ENCODE measurements around the gene INPP4A.
"Not testable (repeated sequence)": the region's sequence is repeated elsewhere in the genome, so short reads cannot be mapped to it uniquely, and the experiment has no call there.

The INPP4A gene

GRCh38 chr2:98444436-98445176 lies at the start of gene INPP4A:
Gene INPP4A (plus strand): TSS chr2:98444858. CDS start chr2:98520049, 75,191 bp downstream.
- DNase-seq (ENCODE audit: low read depth in 2 of 2) = peak; percentile 61 to 68

- no peak for DNase-seq (ENCODE audit: low read depth in 2 of 2)
These were observed 48.7 kb upstream of the INPP4A start for GRCh38 chr2:98395977-98396376.

DNA sequence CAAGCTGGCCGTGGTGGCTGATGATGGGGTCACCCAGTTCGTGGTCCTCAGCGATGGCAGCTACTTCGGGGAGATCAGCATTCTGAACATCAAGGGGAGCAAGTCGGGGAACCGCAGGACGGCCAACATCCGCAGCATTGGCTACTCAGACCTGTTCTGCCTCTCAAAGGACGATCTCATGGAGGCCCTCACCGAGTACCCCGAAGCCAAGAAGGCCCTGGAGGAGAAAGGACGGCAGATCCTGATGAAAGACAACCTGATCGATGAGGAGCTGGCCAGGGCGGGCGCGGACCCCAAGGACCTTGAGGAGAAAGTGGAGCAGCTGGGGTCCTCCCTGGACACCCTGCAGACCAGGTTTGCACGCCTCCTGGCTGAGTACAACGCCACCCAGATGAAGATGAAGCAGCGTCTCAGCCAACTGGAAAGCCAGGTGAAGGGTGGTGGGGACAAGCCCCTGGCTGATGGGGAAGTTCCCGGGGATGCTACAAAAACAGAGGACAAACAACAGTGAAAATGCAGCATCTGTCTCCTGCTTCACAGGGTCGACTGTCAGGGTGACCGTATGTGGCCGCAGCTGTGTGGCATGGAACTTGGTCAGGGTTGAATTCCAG lies 47.8 kb upstream of the INPP4A start:
- DNase-seq (ENCODE audit: low read depth in 2 of 2) = no peak

DNA sequence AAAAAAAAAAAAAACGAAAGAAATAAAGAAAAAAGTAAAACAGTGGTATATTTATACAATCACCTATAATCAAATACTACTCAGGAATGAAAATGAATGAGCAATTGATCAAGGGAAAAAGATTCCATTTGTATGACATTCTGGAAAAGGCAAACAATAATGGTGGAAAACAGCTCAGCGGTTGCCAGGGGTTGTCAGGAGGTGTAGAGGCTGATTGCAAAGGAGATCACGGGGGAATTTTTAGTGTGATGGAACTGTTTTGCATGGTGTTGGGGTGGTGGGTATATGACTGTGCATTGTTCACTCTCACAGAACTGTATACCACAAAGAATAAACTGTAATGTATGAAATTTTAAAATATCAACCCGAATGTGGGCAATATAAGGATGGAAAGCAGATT lies 45.5 kb upstream of the INPP4A start:
- no peak for DNase-seq (ENCODE audit: low read depth in 2 of 2)

DNA sequence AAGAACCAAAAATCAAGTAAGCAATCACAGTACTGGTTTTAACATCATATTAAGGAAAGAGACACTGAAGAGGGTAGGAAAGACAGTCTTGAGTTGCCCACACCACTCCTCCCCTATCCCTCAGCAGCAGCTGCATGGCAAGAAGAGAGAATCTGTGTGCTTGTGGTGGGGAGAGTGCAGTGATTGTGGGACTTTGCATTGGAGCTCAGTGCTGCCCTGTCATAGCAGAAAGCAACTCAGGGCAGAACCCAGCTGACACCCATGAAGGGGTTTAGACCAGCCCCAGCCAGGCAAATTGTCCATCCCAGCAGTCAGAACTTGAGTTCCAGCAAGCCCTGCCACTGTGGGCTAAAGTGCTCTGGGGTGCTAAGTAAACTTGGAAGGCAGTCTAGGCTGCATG lies 40.8 kb upstream of the INPP4A start:
- DNase-seq (ENCODE audit: low read depth in 2 of 2) = no peak

DNA sequence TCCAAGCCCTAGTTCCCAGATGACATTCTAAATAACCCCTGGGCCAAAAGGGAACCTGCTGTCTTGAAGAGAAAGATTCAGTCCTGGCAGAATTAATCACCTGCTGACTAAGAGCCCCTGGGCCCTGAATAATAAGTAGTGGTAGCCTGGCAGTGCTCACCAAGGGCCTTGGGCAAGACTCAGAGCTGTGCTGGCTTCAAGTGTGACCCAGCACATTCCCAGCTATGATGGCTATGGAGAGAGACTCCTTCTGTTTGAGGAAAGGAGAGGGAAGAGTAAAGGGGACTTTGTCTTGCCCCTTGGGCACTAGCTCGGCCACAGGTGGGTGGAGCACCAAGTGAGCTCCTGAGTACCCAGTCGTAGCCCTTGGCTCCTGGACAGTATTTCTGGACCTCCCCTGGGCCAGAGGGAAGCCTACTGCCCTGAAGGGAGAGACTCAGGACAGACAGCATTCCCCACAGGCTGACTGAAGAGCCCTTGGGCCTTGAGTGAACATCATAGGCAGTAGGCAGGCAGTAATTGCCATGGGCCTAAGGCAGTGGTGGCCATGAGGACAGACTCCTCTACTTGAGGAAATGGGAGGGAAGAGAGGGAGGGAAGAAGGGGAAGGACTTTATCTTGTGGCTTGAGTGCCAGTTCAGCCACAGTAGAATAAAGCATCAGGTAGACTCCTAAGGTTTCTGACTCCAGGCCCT lies 40.0 kb upstream of the INPP4A start:
- DNase-seq (ENCODE audit: low read depth in 2 of 2) = no peak

GRCh38 chr2:98405301-98405700 lies 39.4 kb upstream of the INPP4A start:
- DNase-seq (ENCODE audit: low read depth in 2 of 2) = no peak

DNA sequence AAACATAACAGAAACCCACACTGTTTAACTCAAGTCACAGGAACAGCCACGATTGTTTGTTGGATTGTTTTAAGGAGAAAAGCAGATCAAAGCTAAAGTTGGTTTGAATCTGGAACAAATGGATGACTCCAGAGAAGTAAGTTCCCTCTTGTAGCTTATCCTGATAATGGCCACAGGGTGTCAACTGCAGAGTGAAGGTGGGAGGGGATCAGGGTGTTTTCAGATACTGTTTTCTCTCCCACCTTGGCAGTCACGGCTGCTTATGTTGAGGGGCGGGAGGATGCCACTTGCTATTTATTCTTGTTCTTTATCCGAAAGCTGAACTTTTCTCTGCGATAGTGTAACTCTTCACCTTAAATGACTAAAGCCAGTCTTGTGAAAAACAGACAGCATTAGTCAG lies 36.5 kb upstream of the INPP4A start:
- DNase-seq (ENCODE audit: low read depth in 2 of 2) = no peak

- peak; percentile 22 to 31 for DNase-seq (ENCODE audit: low read depth in 2 of 2)
These were observed 31.8 kb upstream of the INPP4A start for GRCh38 chr2:98412751-98413458.

- not testable (repeated sequence) for DNase-seq (ENCODE audit: low read depth in 2 of 2)
These were observed 30.4 kb upstream of the INPP4A start for GRCh38 chr2:98414246-98414645.

DNA sequence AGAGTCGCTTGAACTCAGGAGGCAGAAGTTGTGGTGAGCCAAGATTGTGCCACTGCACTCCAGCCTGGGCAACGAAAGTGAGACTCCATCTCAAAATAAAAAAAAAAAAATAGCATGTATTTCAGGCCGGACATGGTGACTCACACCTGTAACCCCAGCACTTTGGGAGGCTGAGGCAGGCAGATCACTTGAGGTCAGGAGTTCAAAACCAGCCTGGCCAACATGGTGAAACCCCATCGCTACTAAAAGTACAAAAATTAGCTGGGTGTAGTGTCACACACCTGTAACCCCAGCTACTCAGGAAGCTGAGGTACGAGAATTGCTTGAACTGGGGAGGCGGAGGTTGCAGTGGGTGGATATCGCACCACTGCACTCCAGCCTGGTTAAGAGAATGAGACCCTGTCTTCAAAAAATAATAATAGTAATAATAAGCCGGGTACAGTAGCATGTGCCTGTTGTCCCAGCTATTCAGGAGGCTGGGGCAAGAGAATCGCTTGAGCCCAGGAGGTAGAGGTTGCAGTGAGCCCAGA lies 28.9 kb upstream of the INPP4A start:
- DNase-seq (ENCODE audit: low read depth in 2 of 2) = not testable (repeated sequence)

DNA sequence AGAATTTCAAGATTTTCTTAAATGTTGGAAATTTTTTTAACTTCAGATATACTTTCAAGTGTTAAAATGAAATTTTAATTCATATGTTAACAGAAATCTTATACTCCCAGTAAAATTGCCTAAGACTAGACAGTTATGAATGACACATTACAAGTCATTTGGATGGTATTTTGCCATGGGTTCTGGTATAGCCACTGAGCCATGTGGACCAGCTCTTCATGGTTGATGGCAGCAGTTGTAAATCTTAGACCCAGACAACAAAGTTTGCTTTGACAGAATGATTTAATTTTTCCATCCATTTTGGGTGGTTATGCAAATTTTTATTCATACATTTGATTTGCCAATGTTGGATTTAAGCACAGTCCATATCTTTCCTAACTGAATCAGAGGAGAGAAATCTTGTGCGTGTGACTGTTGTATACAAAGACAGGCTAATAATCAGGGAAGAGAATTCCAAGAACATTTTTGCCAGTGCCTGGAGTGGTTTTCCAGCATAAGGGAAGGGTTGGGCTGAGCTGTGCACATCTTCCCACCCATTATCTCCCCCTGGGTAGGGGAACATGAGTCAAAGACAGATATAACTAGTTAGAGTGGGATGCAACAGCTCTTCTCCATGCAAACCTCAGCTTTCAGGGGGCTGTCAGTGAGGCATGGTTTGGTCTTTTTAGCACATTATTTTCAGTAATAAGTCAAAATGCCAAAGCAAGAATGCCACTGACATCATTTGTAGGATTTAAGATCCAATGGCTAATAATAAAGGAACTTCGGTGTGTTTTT lies 28.1 kb upstream of the INPP4A start:
- no peak for DNase-seq (ENCODE audit: low read depth in 2 of 2)

GRCh38 chr2:98419544-98419943 lies 25.1 kb upstream of the INPP4A start:
- no peak for DNase-seq (ENCODE audit: low read depth in 2 of 2)

GRCh38 chr2:98419977-98420725 lies 24.5 kb upstream of the INPP4A start:
- no peak for DNase-seq (ENCODE audit: low read depth in 2 of 2)

GRCh38 chr2:98422449-98422848 lies 22.2 kb upstream of the INPP4A start:
- DNase-seq (ENCODE audit: low read depth in 2 of 2) = no peak

DNA sequence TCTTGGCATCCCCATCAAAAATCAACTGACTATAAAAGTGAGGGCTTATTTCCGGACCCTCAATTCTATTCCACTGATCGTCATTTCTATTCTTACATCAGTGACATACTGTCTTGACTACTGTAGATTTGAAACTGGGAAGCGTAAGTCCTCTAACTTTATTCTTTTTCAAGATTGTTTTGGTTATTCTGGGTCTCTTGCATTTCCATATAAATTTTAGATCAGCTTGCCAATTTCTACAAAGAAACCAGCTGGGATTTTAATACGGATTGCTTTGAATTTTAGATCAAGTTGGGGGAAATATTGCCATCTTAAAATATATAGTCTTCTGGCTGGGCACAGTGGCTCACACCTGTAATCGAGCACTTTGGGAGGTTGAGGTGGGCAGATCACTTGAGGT lies 17.9 kb upstream of the INPP4A start:
- DNase-seq (ENCODE audit: low read depth in 2 of 2) = no peak

- no peak for DNase-seq (ENCODE audit: low read depth in 2 of 2)
These were observed 12.5 kb upstream of the INPP4A start for GRCh38 chr2:98432145-98432544.

DNA sequence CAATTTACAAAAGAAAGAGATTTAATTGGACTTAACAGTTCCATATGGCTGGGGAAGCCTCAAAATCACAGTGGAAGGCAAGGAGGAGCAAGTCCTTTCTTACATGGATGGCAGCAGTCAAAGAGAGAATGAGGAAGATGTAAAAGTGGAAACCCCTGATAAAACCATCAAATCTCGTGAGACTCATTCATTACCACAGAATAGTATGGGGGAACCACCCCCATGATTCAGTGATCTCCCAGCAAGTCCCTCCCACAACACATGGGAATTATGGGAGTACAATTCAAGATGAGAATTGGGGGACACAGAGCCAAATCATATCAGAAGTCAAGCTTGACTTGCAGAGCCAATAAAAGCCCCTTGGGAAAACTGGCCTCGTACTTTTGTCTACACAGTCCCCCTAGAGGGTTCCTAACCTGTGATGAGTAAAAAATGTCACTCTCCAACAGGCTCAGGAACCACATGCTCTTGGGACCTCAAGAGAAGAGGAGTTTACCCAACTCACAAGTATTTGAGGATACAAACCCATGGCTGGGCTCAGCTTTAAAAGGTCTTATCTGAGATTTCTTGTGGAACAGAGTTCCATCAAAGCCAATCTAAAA lies 11.2 kb upstream of the INPP4A start:
- no peak for DNase-seq (ENCODE audit: low read depth in 2 of 2)

DNA sequence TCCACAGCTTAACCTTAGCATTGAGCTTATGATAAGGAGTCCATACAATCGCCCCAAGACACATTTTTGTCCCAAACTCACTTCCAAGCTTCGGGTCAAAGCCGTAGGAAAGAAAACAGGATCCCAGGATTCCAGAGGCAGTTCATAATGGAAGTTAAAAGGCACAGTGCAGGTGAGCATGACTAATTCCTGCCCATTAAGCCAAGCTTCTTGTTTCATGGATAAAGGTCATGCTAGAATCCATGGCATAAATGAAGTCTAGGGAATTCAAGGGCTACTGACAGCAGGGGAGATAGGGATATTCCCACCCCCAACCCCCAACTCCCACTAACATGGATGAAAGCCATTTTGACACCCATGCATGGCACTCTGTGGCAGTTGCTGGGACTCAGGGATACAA lies 10.2 kb upstream of the INPP4A start:
- DNase-seq (ENCODE audit: low read depth in 2 of 2) = no peak

DNA sequence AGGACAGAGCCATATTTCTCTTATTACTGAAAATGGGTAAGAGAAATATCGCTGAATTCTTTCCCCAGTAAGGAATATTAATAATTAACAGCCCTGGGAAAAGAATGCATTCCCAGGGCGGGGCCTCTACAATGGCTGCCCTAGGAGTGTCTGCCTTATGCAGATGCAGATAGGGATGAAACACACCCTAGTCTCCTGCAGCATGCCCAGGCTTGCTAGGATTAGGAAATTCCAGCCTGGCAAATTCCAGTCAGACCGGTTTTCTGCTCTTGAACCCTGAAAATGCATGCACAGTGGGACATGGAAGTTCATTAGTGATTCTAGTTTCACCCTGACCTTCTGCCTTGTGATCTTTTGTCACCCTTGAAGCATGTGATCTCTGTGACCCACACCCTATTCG lies 9.0 kb upstream of the INPP4A start:
- not testable (repeated sequence) for DNase-seq (ENCODE audit: low read depth in 2 of 2)

Measured in stimulated activated CD8-positive, alpha-beta memory T cell treated with anti-CD3 and anti-CD28 coated beads, Interleukin-2, amount 100 ng/mL, for 1 hour (primary cell).